ENCODE measurements around the gene WDR11.

- TF ChIP-seq EZH2 (optimal IDR thresholded peaks at IDR 0.05; ENCODE audit: low read depth, low read length) (no peak), EZH2phosphoT487 (IDR thresholded peaks at IDR 0.05; ENCODE audit: low read length) (no peak)
- TF ChIP-seq, protein P1, sequence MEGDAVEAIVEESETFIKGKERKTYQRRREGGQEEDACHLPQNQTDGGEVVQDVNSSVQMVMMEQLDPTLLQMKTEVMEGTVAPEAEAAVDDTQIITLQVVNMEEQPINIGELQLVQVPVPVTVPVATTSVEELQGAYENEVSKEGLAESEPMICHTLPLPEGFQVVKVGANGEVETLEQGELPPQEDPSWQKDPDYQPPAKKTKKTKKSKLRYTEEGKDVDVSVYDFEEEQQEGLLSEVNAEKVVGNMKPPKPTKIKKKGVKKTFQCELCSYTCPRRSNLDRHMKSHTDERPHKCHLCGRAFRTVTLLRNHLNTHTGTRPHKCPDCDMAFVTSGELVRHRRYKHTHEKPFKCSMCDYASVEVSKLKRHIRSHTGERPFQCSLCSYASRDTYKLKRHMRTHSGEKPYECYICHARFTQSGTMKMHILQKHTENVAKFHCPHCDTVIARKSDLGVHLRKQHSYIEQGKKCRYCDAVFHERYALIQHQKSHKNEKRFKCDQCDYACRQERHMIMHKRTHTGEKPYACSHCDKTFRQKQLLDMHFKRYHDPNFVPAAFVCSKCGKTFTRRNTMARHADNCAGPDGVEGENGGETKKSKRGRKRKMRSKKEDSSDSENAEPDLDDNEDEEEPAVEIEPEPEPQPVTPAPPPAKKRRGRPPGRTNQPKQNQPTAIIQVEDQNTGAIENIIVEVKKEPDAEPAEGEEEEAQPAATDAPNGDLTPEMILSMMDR (IDR thresholded peaks at IDR 0.05; ENCODE audit: low read length) = no peak
Observed at GRCh38 chr10:120891365-120891764, 40.2 kb downstream of the WDR11 start.

Measured in MM.1S (cell line).